Gastrocnemius medialis (tissue), 4 donors: Measurements from ENCODE around the gene PXMP2.

Experiments
- CTCF ChIP-seq, 5 experiments: fragments of 450-650 bp in 3 of 5; fragments of 200-600 bp in 2 of 5; sonication (generic) in 2 of 5; IDR thresholded peaks in 4 of 5; conservative IDR thresholded peaks in 1 of 5; 1 replicate in 4 of 5; 2 replicates in 1 of 5; pipeline ENCODE4 v1.5.1; 2016 to 2019; ENCODE audit warnings: antibody characterized with exemption in 5 of 5, mild to moderate bottlenecking in 3 of 5, moderate library complexity in 3 of 5
- POLR2A ChIP-seq, 2 donors: fragments of 450-650 bp; IDR thresholded peaks; one replicate each; pipeline ENCODE4 v1.6.1; 2017; ENCODE audit warnings: antibody characterized with exemption in 2 of 2, mild to moderate bottlenecking in 2 of 2, moderate library complexity in 2 of 2

GRCh38 chr12:132646850-132647249 is 40.5 kb upstream of the PXMP2 start:
- TF ChIP-seq CTCF (IDR thresholded peaks at IDR 0.05 in 4 of 5, conservative IDR thresholded peaks at IDR 0.05 in 1 of 5) (no peak), POLR2A (IDR thresholded peaks at IDR 0.05) (no peak)
